ENCODE measurements around the gene HOXD4.

HOXD4 gene

DNA sequence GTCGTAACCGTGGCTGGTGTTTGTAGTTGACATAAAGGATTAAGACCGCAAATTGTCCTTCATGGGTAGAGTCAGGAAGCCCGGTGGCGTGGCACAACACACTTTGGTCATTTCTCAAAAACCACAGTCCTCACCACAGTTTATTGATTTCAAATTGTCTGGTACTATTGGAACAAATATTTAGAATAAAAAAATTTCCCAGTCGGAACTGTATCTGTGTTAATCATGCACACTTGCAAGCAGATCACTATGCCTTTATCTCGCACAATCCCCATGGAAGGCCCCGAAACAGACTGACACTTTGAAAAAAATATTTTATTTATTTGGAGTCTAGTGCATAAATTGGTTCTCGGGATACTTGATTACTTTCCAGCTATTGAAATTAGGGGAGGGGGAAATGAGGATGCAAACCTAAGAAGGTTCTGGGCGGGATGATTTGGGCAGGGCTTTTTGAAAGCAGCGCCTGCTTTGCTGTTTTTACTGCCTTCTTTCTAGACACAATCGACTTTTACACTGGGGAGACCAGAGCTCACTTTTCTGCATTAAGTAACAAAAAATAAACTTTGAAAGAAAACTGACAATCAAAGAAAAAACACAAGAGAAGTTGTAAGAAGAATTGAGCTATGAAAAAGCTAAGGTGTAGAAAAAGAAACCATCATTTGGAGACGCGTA is 21.7 kb downstream of the HOXD4 start:
- TF ChIP-seq, protein P1, sequence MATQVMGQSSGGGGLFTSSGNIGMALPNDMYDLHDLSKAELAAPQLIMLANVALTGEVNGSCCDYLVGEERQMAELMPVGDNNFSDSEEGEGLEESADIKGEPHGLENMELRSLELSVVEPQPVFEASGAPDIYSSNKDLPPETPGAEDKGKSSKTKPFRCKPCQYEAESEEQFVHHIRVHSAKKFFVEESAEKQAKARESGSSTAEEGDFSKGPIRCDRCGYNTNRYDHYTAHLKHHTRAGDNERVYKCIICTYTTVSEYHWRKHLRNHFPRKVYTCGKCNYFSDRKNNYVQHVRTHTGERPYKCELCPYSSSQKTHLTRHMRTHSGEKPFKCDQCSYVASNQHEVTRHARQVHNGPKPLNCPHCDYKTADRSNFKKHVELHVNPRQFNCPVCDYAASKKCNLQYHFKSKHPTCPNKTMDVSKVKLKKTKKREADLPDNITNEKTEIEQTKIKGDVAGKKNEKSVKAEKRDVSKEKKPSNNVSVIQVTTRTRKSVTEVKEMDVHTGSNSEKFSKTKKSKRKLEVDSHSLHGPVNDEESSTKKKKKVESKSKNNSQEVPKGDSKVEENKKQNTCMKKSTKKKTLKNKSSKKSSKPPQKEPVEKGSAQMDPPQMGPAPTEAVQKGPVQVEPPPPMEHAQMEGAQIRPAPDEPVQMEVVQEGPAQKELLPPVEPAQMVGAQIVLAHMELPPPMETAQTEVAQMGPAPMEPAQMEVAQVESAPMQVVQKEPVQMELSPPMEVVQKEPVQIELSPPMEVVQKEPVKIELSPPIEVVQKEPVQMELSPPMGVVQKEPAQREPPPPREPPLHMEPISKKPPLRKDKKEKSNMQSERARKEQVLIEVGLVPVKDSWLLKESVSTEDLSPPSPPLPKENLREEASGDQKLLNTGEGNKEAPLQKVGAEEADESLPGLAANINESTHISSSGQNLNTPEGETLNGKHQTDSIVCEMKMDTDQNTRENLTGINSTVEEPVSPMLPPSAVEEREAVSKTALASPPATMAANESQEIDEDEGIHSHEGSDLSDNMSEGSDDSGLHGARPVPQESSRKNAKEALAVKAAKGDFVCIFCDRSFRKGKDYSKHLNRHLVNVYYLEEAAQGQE (IDR thresholded peaks at IDR 0.05; ENCODE audit: insufficient read depth in 1 of 2, low read depth in 2 of 2, low read length in 2 of 2): no peak
- TF ChIP-seq POLR2AphosphoS5 (IDR thresholded peaks at IDR 0.05; ENCODE audit: low read depth, low read length) (no peak), SIN3A (IDR thresholded peaks at IDR 0.05; ENCODE audit: borderline replicate concordance, insufficient read depth, low read length) (no peak), FOXP2 (optimal IDR thresholded peaks at IDR 0.05; ENCODE audit: borderline replicate concordance, extremely low read depth, extremely low read length, insufficient read depth) (no peak), TAF1 (IDR thresholded peaks at IDR 0.05; ENCODE audit: borderline replicate concordance, insufficient read depth, low read length) (no peak)

- TF ChIP-seq FOXP2 (optimal IDR thresholded peaks at IDR 0.05; ENCODE audit: borderline replicate concordance, extremely low read depth, extremely low read length, insufficient read depth) (no peak), SIN3A (IDR thresholded peaks at IDR 0.05; ENCODE audit: borderline replicate concordance, insufficient read depth, low read length) (no peak), TAF1 (IDR thresholded peaks at IDR 0.05; ENCODE audit: borderline replicate concordance, insufficient read depth, low read length) (no peak), POLR2AphosphoS5 (IDR thresholded peaks at IDR 0.05; ENCODE audit: low read depth, low read length) (no peak)
- TF ChIP-seq, protein P1 (IDR thresholded peaks at IDR 0.05; ENCODE audit: insufficient read depth in 1 of 2, low read depth in 2 of 2, low read length in 2 of 2): no peak
These were observed 22.4 kb downstream of the HOXD4 start for GRCh38 chr2:176173567-176174381.

DNA sequence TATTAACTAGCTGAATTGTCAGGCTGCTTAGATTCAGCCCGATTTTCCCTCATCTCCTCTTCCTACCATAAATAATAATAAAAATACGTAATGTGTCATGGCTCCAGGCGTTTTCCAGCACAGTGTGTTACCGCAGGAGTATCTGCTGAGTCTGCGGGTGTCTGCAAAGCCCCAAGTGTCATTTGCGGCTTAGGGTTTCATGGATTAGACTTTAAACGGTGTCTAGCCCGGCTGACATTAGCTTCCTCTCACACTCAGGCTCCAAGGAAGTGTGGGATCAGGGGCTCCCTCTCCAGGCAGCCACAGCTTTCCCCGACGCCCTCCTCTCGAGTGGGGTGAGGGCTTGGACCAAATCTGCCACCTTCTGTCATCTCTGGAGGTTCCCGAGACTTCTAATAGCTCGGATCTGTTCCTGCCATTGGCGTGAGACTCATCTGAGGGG is 23.1 kb downstream of the HOXD4 start:
- TF ChIP-seq, protein P1 (IDR thresholded peaks at IDR 0.05; ENCODE audit: insufficient read depth in 1 of 2, low read depth in 2 of 2, low read length in 2 of 2): no peak
- TF ChIP-seq FOXP2 (optimal IDR thresholded peaks at IDR 0.05; ENCODE audit: borderline replicate concordance, extremely low read depth, extremely low read length, insufficient read depth) (no peak), POLR2AphosphoS5 (IDR thresholded peaks at IDR 0.05; ENCODE audit: low read depth, low read length) (no peak), SIN3A (IDR thresholded peaks at IDR 0.05; ENCODE audit: borderline replicate concordance, insufficient read depth, low read length) (no peak)

GRCh38 chr2:176174824-176175708 is 23.7 kb downstream of the HOXD4 start:
- TF ChIP-seq, protein P1 (IDR thresholded peaks at IDR 0.05; ENCODE audit: insufficient read depth in 1 of 2, low read depth in 2 of 2, low read length in 2 of 2): no peak
- TF ChIP-seq SIN3A (IDR thresholded peaks at IDR 0.05; ENCODE audit: borderline replicate concordance, insufficient read depth, low read length) (no peak), POLR2AphosphoS5 (IDR thresholded peaks at IDR 0.05; ENCODE audit: low read depth, low read length) (no peak), FOXP2 (optimal IDR thresholded peaks at IDR 0.05; ENCODE audit: borderline replicate concordance, extremely low read depth, extremely low read length, insufficient read depth) (no peak), TAF1 (IDR thresholded peaks at IDR 0.05; ENCODE audit: borderline replicate concordance, insufficient read depth, low read length) (no peak)
